Measurements from ENCODE around the gene SLC9A1.

The SLC9A1 gene

DNA sequence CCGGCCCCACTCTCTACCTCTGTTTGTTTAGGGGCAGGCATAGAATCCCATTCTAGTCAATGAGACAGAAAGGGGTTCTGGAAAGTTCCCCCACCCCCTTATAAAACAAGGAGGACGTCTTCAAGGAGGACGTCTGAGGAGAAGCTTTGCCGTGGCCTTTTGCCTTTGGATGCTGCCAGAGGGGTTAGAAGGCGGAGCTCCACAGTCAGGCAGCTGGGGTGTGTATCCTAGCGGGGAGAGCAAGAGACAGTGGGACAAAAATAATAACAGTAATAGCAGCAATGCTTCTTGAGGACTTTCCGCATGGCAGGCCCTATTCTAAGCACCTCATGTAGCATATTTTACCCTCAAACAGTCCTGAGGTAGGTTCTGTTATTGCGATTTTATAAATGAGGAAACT, 94.0 kb downstream of the SLC9A1 start:
- no peak for DNase-seq

DNA sequence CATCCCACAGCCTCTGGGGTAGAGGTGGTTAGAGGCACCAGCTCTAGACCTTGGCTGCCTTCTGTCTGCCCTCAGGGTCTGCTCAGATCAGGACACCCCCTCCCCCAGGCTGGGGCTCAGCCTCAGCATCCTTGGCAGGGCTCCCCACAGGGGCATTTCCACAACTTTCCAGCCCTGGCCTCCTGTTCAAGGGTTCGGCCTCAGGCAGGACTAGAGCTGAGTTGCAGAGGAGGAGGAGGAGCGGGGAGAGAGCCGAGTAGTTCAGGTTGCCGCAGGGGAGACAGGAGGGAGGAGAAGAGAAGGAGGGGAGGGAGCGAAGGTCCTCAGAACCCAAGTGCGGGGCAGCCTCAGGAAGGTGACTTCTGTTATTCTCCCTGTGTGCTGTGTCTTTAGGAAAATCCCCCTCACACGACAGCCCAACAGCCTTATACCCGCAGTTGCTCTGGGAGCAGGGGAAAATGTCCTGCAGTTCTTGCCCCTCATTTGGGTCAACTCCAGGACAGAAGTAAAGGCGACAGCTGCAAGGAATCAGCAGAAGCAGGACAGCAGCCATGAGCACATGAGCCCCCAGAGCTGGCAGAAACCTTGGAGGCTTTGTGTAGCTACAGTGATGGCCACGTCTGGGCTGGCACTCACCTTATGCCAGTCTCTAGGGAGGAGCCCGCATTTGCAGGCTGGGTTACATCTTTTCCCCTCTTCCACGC, 95.8 kb downstream of the SLC9A1 start:
- DNase-seq, result no peak

DNA sequence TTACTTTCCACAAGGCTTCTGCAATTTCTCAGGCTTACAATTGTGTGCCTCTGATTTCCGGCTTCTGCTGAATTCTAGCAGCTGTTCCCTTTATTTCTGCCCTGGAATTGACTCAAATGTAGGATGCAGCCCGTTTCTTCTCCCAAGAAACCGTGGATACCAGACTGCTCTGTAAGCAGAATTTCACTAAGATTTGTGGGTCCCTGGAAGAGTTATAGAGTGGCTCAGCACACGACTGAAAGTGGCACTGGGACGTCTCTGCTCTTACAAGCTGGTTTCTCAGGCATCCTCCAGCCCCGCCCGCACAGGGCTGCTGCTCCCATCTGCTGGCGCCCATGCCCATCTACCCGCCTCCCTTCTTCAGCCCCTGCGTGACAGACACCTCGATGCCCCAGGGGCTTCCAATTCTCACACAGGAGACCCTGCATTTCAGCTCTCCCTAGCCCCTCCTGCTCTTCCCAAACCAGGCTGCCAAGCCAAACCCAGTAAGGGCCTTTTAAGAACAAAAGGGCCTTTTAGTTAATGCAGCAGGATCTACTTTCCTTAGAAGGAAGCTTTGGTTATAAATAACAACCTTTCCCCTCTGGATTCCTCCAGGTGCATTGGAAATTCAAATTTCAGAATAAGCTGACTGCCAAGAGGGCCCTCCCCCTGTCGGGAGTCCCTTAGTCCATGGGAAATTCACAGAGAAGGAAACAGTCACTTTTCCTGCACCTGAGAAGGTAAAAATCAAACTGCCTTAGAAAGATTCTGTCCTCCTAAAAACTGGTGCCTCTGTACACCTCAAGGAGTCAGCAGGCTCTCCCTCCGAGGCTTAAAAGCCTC, 96.9 kb downstream of the SLC9A1 start:
- no peak for DNase-seq

- DNase-seq, result no peak
Measured at GRCh38 chr1:27057389-27057788, 97.5 kb downstream of the SLC9A1 start.

DNA sequence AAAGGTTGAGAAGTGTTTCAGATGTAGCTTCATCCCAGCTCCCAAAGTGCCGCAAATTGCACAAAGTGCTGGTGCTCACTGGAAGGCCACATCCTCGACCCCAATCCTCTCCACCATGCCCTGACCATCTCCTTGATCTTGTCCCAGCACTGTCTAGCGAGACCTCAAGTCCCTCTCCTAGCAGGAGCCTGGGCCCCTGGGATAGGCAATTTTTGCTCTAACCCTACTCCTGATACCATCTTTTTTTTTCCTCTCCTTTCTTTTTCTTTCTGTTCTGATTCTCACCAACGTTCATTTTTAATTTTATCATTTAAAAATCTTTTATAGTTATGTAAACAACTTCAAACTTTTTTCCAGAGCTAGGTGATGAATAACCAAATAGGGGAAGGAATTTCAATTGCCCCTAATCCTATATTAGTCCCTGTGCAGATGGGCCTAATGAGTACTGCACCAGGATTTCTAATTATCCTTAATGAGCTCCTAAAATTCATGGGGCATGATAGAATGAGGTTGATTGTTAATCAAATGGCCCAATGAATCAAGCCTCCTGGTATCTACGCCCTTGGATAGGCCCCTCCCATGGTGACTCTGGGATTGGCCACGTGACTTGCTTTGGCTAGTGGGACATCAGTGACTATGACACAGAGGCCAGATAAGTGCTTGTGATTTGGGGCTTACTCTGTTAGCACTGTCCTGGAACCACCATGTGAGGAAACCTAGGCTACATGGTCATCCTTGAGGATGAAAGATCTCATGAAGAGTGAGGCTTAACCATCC, 100.8 kb downstream of the SLC9A1 start:
- DNase-seq, result no peak

DNA sequence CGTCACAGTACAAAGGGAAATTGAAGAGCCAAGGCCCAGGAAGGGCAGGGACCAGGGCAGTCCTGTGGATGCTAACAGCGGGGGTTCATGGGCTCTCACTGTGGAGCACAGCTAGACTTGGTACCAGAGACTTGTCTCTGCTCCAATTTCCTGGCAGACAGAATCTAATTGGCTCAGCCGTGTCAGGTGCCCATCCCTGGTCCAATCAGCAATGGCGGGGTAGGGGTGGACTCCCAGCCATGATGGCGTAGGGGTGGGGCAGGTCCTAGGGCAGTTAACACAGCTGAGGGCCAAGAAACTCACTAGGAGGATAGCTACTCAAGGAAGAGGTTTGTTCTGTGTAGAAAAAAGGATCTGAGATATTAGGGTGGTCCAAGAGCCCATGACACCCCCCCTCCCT, 102.4 kb downstream of the SLC9A1 start:
- DNase-seq, result no peak

DNA sequence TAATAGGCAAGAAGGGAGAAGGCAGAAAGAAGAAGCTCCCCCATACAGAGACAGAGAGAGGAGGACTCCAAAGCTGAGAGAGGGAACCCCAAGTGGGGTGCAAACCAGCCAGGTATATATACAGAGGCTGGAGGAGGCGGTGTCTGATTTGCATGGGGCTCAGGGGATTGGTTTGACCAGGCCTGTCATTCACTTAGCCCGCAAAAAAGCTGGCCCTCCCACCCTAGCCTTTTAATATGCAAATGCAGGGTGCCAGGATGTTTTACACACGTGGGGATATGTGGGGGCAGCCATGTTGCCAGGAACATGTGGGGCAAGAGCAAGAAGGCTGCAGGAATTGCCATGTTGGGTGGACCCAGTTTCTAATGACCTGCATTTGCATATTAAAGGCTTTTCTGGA, 105.3 kb downstream of the SLC9A1 start:
- DNase-seq, result no peak

DNA sequence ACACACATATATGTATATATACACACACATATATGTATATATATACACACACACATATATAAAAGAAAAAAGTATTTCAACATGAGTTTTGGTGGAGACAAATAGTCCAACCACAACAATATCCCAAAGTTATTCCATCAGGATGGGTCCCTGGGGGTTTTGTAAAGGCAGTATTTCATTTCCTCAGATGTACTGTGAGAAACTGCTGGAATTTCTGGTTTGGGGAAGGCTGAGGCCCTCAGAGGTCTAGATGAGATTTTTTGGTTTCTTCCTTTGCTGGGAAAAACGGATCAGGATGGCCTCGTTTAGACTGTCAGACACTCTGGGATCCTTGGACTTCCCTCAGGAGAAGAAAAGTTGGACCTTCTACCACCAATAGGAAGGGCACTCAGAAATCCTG, 105.8 kb downstream of the SLC9A1 start:
- no peak for DNase-seq

All from GOT3 (cell line).